Activated CD4-positive, alpha-beta T cell treated with anti-CD3 and anti-CD28 coated beads for 48 hours (primary cell): Measurements from ENCODE around the gene PARD3.
"Not testable (repeated sequence)": the region's sequence is repeated elsewhere in the genome, so short reads cannot be mapped to it uniquely, and the experiment has no call there.

Experiments used
- DNase-seq: peaks from one replicate; pipeline ENCODE4 v3.0.0-alpha.2; 2020

Gene PARD3

GRCh38 chr10:34762603-34763299 is 52.3 kb downstream of the PARD3 start:
- DNase-seq, result no peak

GRCh38 chr10:34762156-34762555 is 52.9 kb downstream of the PARD3 start:
- no peak for DNase-seq

- no peak for DNase-seq
Measured at GRCh38 chr10:34761453-34761852, 53.6 kb downstream of the PARD3 start.

- no peak for DNase-seq
Measured at GRCh38 chr10:34760606-34761005, 54.5 kb downstream of the PARD3 start.

GRCh38 chr10:34759837-34760215 is 55.3 kb downstream of the PARD3 start:
- DNase-seq, result no peak

- no peak for DNase-seq
Measured at GRCh38 chr10:34759161-34759836, 55.8 kb downstream of the PARD3 start.

- DNase-seq, result no peak
Measured at GRCh38 chr10:34758447-34758996, 56.6 kb downstream of the PARD3 start.

GRCh38 chr10:34757933-34758332 is 57.2 kb downstream of the PARD3 start:
- DNase-seq, result no peak

GRCh38 chr10:34757181-34757580 is 57.9 kb downstream of the PARD3 start:
- DNase-seq, result not testable (repeated sequence)

- no peak for DNase-seq
Measured at GRCh38 chr10:34756584-34756983, 58.5 kb downstream of the PARD3 start.

GRCh38 chr10:34753014-34753757 is 61.9 kb downstream of the PARD3 start:
- DNase-seq, result no peak

- DNase-seq, result no peak
Measured at GRCh38 chr10:34751272-34751671, 63.8 kb downstream of the PARD3 start.

- not testable (repeated sequence) for DNase-seq
Measured at GRCh38 chr10:34750795-34751194, 64.3 kb downstream of the PARD3 start.

GRCh38 chr10:34748767-34749166 is 66.3 kb downstream of the PARD3 start:
- no peak for DNase-seq

- DNase-seq, result no peak
Measured at GRCh38 chr10:34748357-34748756, 66.7 kb downstream of the PARD3 start.

GRCh38 chr10:34746094-34746493 is 69.0 kb downstream of the PARD3 start:
- no peak for DNase-seq

GRCh38 chr10:34745244-34745643 is 69.9 kb downstream of the PARD3 start:
- no peak for DNase-seq

- DNase-seq, result no peak
Measured at GRCh38 chr10:34744590-34744989, 70.5 kb downstream of the PARD3 start.

GRCh38 chr10:34743814-34744213 is 71.3 kb downstream of the PARD3 start:
- DNase-seq, result no peak

- no peak for DNase-seq
Measured at GRCh38 chr10:34742456-34742855, 72.6 kb downstream of the PARD3 start.

- DNase-seq, result not testable (repeated sequence)
Measured at GRCh38 chr10:34741087-34741486, 74.0 kb downstream of the PARD3 start.

- no peak for DNase-seq
Measured at GRCh38 chr10:34740321-34740720, 74.8 kb downstream of the PARD3 start.

- no peak for DNase-seq
Measured at GRCh38 chr10:34739915-34740314, 75.2 kb downstream of the PARD3 start.

- no peak for DNase-seq
Measured at GRCh38 chr10:34737772-34738169, 77.3 kb downstream of the PARD3 start.
